ENCODE measurements around the gene OSTM1. TPM values are rescaled to one million over a fixed set of nuclear protein-coding genes. Genes with fewer than 3 reads are reported as not detected.
"Not testable (repeated sequence)": the region's sequence is repeated elsewhere in the genome, so short reads cannot be mapped to it uniquely, and the experiment has no call there.

The OSTM1 gene
- total RNA-seq, 2 experiments from 2014 or later = 10.5 to 19.1 TPM

- ChIA-PET CTCF (ENCODE audit: unreplicated experiment) (no interaction called here), POLR2A (interaction anchor here (0.7 kb wide), 2 partner anchors 30 to 926 kb away, joined by 3 to 4 read pairs; no protein-coding TSS in a partner anchor)
- intact Hi-C loops (cut with micrococcal nuclease; ENCODE audit: unreplicated experiment) = no loop called here
- no peak for DNase-seq (ENCODE audit: low spot score)
- no peak overlapping the region for H2AFZ ChIP-seq (ENCODE audit: low read length)
- no peaks in the 10 kb centered on the region for H3K9me2 ChIP-seq (ENCODE audit: insufficient read depth, low read length)
- no peak overlapping the region for H3K27ac ChIP-seq (ENCODE audit: low read depth, low read length, poor library complexity, severe bottlenecking)
- no peak overlapping the region for H3K4me3 ChIP-seq (ENCODE audit: low read depth, low read length, poor library complexity, severe bottlenecking)
- no peaks in the 10 kb centered on the region for H3K9me3 ChIP-seq (ENCODE audit: low read length)
- H3K4me2 ChIP-seq (ENCODE audit: low read length) = no peak overlapping the region
- no peaks in the 10 kb centered on the region for H3K79me2 ChIP-seq (ENCODE audit: insufficient read depth, low read depth, low read length)
- H3K4me1 ChIP-seq (ENCODE audit: insufficient read depth, low read length, poor library complexity, severe bottlenecking) = no peaks in the 10 kb centered on the region
- BruUV-seq (replicated peaks) = no TSS peak
- no peak for TF ChIP-seq EZH2phosphoT487 (IDR thresholded peaks at IDR 0.05; ENCODE audit: borderline replicate concordance, low read depth, low read length)
- TF ChIP-seq CTCF (conservative IDR thresholded peaks at IDR 0.05; ENCODE audit: low read length) = no peak
- no peaks in the 10 kb centered on the region for H3K36me3 ChIP-seq (ENCODE audit: insufficient read depth, low read length)
- H4K20me1 ChIP-seq (ENCODE audit: insufficient read depth, low read length) = no peaks in the 10 kb centered on the region
Measured at GRCh38 chr6:108027056-108027455, 47.5 kb downstream of the OSTM1 start.

- Histone ChIP-seq H3K27ac (ENCODE audit: low read depth, low read length, poor library complexity, severe bottlenecking) (no peak overlapping the region), H3K9me2 (ENCODE audit: insufficient read depth, low read length) (no peaks in the 10 kb centered on the region), H3K4me1 (ENCODE audit: insufficient read depth, low read length, poor library complexity, severe bottlenecking) (no peaks in the 10 kb centered on the region), H3K4me3 (ENCODE audit: low read depth, low read length, poor library complexity, severe bottlenecking) (no peak overlapping the region), H3K79me2 (ENCODE audit: insufficient read depth, low read depth, low read length) (no peaks in the 10 kb centered on the region), H2AFZ (ENCODE audit: low read length) (no peak overlapping the region), H3K36me3 (ENCODE audit: insufficient read depth, low read length) (no peaks in the 10 kb centered on the region), H3K9me3 (ENCODE audit: low read length) (no peaks in the 10 kb centered on the region), H3K4me2 (ENCODE audit: low read length) (no peak overlapping the region), H4K20me1 (ENCODE audit: insufficient read depth, low read length) (no peaks in the 10 kb centered on the region)
- DNase-seq (ENCODE audit: low spot score) = no peak
- BruUV-seq (replicated peaks) = no TSS peak
- CTCF ChIA-PET (ENCODE audit: unreplicated experiment) = interaction anchor here (0.8 kb wide), 1 partner anchor 25 kb away, joined by 3 read pairs; no protein-coding TSS in a partner anchor
- POLR2A ChIA-PET = interaction anchor here (0.6 kb wide), 1 partner anchor 1277 kb away, joined by 3 read pairs; no protein-coding TSS in a partner anchor
- TF ChIP-seq CTCF (conservative IDR thresholded peaks at IDR 0.05; ENCODE audit: low read length) = no peak
- no peak for TF ChIP-seq EZH2phosphoT487 (IDR thresholded peaks at IDR 0.05; ENCODE audit: borderline replicate concordance, low read depth, low read length)
- intact Hi-C loops (cut with micrococcal nuclease; ENCODE audit: unreplicated experiment) = no loop called here
Measured at GRCh38 chr6:108024427-108025073, 50.0 kb downstream of the OSTM1 start.

GRCh38 chr6:108020472-108021116, 53.9 kb downstream of the OSTM1 start:
- no peaks in the 10 kb centered on the region for H3K9me2 ChIP-seq (ENCODE audit: insufficient read depth, low read length)
- H3K4me1 ChIP-seq (ENCODE audit: insufficient read depth, low read length, poor library complexity, severe bottlenecking) = no peaks in the 10 kb centered on the region
- CTCF ChIA-PET (ENCODE audit: unreplicated experiment) = no interaction called here
- POLR2A ChIA-PET = interaction anchor here (0.7 kb wide), 1 partner anchor 402 kb away, joined by 5 read pairs; no protein-coding TSS in a partner anchor
- H3K36me3 ChIP-seq (ENCODE audit: insufficient read depth, low read length) = no peaks in the 10 kb centered on the region
- intact Hi-C loops (cut with micrococcal nuclease; ENCODE audit: unreplicated experiment) = no loop called here
- no peak overlapping the region for H3K4me2 ChIP-seq (ENCODE audit: low read length)
- H3K79me2 ChIP-seq (ENCODE audit: insufficient read depth, low read depth, low read length) = no peaks in the 10 kb centered on the region
- BruUV-seq (replicated peaks) = no TSS peak
- DNase-seq (ENCODE audit: low spot score) = no peak
- H2AFZ ChIP-seq (ENCODE audit: low read length) = no peak overlapping the region
- TF ChIP-seq CTCF (conservative IDR thresholded peaks at IDR 0.05; ENCODE audit: low read length) (no peak), EZH2phosphoT487 (IDR thresholded peaks at IDR 0.05; ENCODE audit: borderline replicate concordance, low read depth, low read length) (no peak)
- no peaks in the 10 kb centered on the region for H4K20me1 ChIP-seq (ENCODE audit: insufficient read depth, low read length)
- no peak overlapping the region for H3K27ac ChIP-seq (ENCODE audit: low read depth, low read length, poor library complexity, severe bottlenecking)
- H3K9me3 ChIP-seq (ENCODE audit: low read length) = 0 out of 2 replicates have a peak, but pooled peaks cover 8% of the 10 kb centered on the region
- H3K4me3 ChIP-seq (ENCODE audit: low read depth, low read length, poor library complexity, severe bottlenecking) = no peak overlapping the region

- H2AFZ ChIP-seq (ENCODE audit: low read length); BruUV-seq (replicated peaks); H3K9me2 ChIP-seq (ENCODE audit: insufficient read depth, low read length); H3K9me3 ChIP-seq (ENCODE audit: low read length); H3K36me3 ChIP-seq (ENCODE audit: insufficient read depth, low read length); H3K4me2 ChIP-seq (ENCODE audit: low read length); H3K4me1 ChIP-seq (ENCODE audit: insufficient read depth, low read length, poor library complexity, severe bottlenecking); DNase-seq (ENCODE audit: low spot score); H3K27ac ChIP-seq (ENCODE audit: low read depth, low read length, poor library complexity, severe bottlenecking); intact Hi-C loops (cut with micrococcal nuclease; ENCODE audit: unreplicated experiment); H3K4me3 ChIP-seq (ENCODE audit: low read depth, low read length, poor library complexity, severe bottlenecking); CTCF ChIA-PET (ENCODE audit: unreplicated experiment); H4K20me1 ChIP-seq (ENCODE audit: insufficient read depth, low read length); H3K79me2 ChIP-seq (ENCODE audit: insufficient read depth, low read depth, low read length): not testable (repeated sequence)
- POLR2A ChIA-PET = interaction anchor here (0.6 kb wide), 1 partner anchor 87 kb away, joined by 3 read pairs; no protein-coding TSS in a partner anchor
Measured at GRCh38 chr6:108016283-108016682, 58.3 kb downstream of the OSTM1 start.
